Measurements from ENCODE around the gene CAMK4.

GRCh38 chr5:111321376-111321775, 97.2 kb downstream of the CAMK4 start:
- TF ChIP-seq CTCF (IDR thresholded peaks at IDR 0.05), result no peak
- no peak for TF ChIP-seq EZH2phosphoT487 (IDR thresholded peaks at IDR 0.05)
